ENCODE data around the gene PLAC8L1. TPM values are rescaled to one million over a fixed set of nuclear protein-coding genes. Genes with fewer than 3 reads are reported as not detected.

The PLAC8L1 gene
- total RNA-seq, 6 experiments from 2014 or later = 0.38 to 0.61 (median 0.46) TPM; not detected in 3

GRCh38 chr5:146072595-146072994 is 32.8 kb downstream of the PLAC8L1 start:
- TF ChIP-seq CTCF (IDR thresholded peaks at IDR 0.05) = no peak
- Mint-ChIP-seq H3K4me1 (ENCODE audit: low read depth) (peaks cover 12% of the 10 kb centered on the region), H3K27ac (no peak overlapping the region), H3K4me3 (no peak overlapping the region), H3K9me3 (no peaks in the 10 kb centered on the region), H3K36me3 (ENCODE audit: low read depth) (0 out of 2 replicates have a peak, but pooled peaks cover 6% of the 10 kb centered on the region), H3K27me3 (ENCODE audit: insufficient read depth) (peaks cover 15% of the 10 kb centered on the region)
- DNase-seq = no peak

- peaks cover 16% of the 10 kb centered on the region for H3K27me3 Mint-ChIP-seq (ENCODE audit: insufficient read depth)
- no peak for TF ChIP-seq CTCF (IDR thresholded peaks at IDR 0.05)
- DNase-seq = no peak
- no peaks in the 10 kb centered on the region for H3K9me3 Mint-ChIP-seq
- H3K4me3 Mint-ChIP-seq = no peak overlapping the region
- H3K4me1 Mint-ChIP-seq (ENCODE audit: low read depth) = peaks cover 12% of the 10 kb centered on the region
- no peak overlapping the region for H3K27ac Mint-ChIP-seq
- 0 out of 2 replicates have a peak, but pooled peaks cover 6% of the 10 kb centered on the region for H3K36me3 Mint-ChIP-seq (ENCODE audit: low read depth)
These were observed 34.2 kb downstream of the PLAC8L1 start for GRCh38 chr5:146071171-146071570.

GRCh38 chr5:146070746-146071145 is 34.6 kb downstream of the PLAC8L1 start:
- no peak for DNase-seq
- 0 out of 2 replicates have a peak, but pooled peaks cover 6% of the 10 kb centered on the region for H3K36me3 Mint-ChIP-seq (ENCODE audit: low read depth)
- no peak overlapping the region for H3K4me3 Mint-ChIP-seq
- no peaks in the 10 kb centered on the region for H3K9me3 Mint-ChIP-seq
- H3K27me3 Mint-ChIP-seq (ENCODE audit: insufficient read depth) = peaks cover 16% of the 10 kb centered on the region
- no peak overlapping the region for H3K27ac Mint-ChIP-seq
- H3K4me1 Mint-ChIP-seq (ENCODE audit: low read depth) = peaks cover 12% of the 10 kb centered on the region
- no peak for TF ChIP-seq CTCF (IDR thresholded peaks at IDR 0.05)

GRCh38 chr5:146069780-146070099 is 35.6 kb downstream of the PLAC8L1 start:
- no peaks in the 10 kb centered on the region for H3K9me3 Mint-ChIP-seq
- H3K4me3 Mint-ChIP-seq = no peak overlapping the region
- DNase-seq = no peak
- TF ChIP-seq CTCF (IDR thresholded peaks at IDR 0.05) = no peak
- H3K27me3 Mint-ChIP-seq (ENCODE audit: insufficient read depth) = peaks cover 16% of the 10 kb centered on the region
- H3K27ac Mint-ChIP-seq = no peak overlapping the region
- peaks cover 12% of the 10 kb centered on the region for H3K4me1 Mint-ChIP-seq (ENCODE audit: low read depth)
- 0 out of 2 replicates have a peak, but pooled peaks cover 6% of the 10 kb centered on the region for H3K36me3 Mint-ChIP-seq (ENCODE audit: low read depth)

- Mint-ChIP-seq H3K4me1 (ENCODE audit: low read depth) (peaks cover 12% of the 10 kb centered on the region), H3K9me3 (no peaks in the 10 kb centered on the region), H3K4me3 (no peak overlapping the region), H3K27me3 (ENCODE audit: insufficient read depth) (peaks cover 15% of the 10 kb centered on the region), H3K27ac (no peak overlapping the region), H3K36me3 (ENCODE audit: low read depth) (0 out of 2 replicates have a peak, but pooled peaks cover 6% of the 10 kb centered on the region)
- DNase-seq = no peak
- no peak for TF ChIP-seq CTCF (IDR thresholded peaks at IDR 0.05)
These were observed 36.2 kb downstream of the PLAC8L1 start for GRCh38 chr5:146068977-146069779.

Measured in HFFc6 (cell line).